WTC11 (cell line): ENCODE data around the gene WRAP53. TPM values are rescaled to one million over a fixed set of nuclear protein-coding genes. Genes with fewer than 3 reads are reported as not detected.

Experiments
- ATAC-seq: fragments of 200-7000 bp; cut with Tn5 transposase; 2 replicates; pipeline ENCODE4 v1.10.0; 2021; ENCODE audit warnings: mild to moderate bottlenecking, moderate library complexity
- Bru-seq: library from RNA; stranded (reverse); fragments of 400-500 nt; gene quantifications from one replicate; lab custom pipeline; 2021; lab: Mats Ljungman, UMichigan
- CTCF ChIA-PET: fragments of 300-600 bp; sonication (Branson Sonifier 250); formaldehyde crosslinking; loops from one replicate; lab custom pipeline; 2021; ENCODE audit warnings: antibody characterized with exemption; lab: Charles Lee
- POLR2A ChIA-PET: fragments of 350-600 bp; sonication (Branson Sonifier 250); formaldehyde crosslinking; loops from one replicate; lab custom pipeline; 2021; ENCODE audit warnings: antibody characterized with exemption; lab: Charles Lee
- DNase-seq: peaks from one replicate; pipeline ENCODE4 v3.0.0; 2021; ENCODE audit warnings: low spot score
- H3K27ac Mint-ChIP-seq: 2 replicates; pipeline ENCODE4 v1.8.0; 2021; ENCODE audit warnings: mixed read lengths
- H3K27me3 Mint-ChIP-seq: 2 replicates; pipeline ENCODE4 v1.8.0; 2021; ENCODE audit warnings: low read depth, mild to moderate bottlenecking, moderate library complexity, mixed read lengths
- H3K36me3 Mint-ChIP-seq: 2 replicates; pipeline ENCODE4 v1.8.0; 2021; ENCODE audit warnings: mixed read lengths
- H3K4me1 Mint-ChIP-seq: 2 replicates; pipeline ENCODE4 v1.8.0; 2022; ENCODE audit warnings: mixed read lengths
- H3K4me3 Mint-ChIP-seq: 2 replicates; pipeline ENCODE4 v1.8.0; 2021; ENCODE audit warnings: mild to moderate bottlenecking, moderate library complexity, mixed read lengths
- H3K9me3 Mint-ChIP-seq: 2 replicates; pipeline ENCODE4 v1.8.0; 2021; ENCODE audit warnings: mixed read lengths
- AFF4 ChIP-seq: sonication (generic); formaldehyde crosslinking; IDR thresholded peaks from 2 replicates; pipeline ENCODE4 v1.8.1; 2023; ENCODE audit warnings: mild to moderate bottlenecking, missing genetic modification reagents, borderline replicate concordance
- CREM ChIP-seq: sonication (generic); formaldehyde crosslinking; IDR thresholded peaks from 2 replicates; pipeline ENCODE4 v1.8.1; 2022; ENCODE audit warnings: mild to moderate bottlenecking, missing genetic modification reagents, moderate library complexity
- E2F1 ChIP-seq: sonication (generic); formaldehyde crosslinking; IDR thresholded peaks from 2 replicates; pipeline ENCODE4 v1.8.0; 2022; ENCODE audit warnings: mild to moderate bottlenecking, missing genetic modification reagents
- E2F5 ChIP-seq: sonication (generic); formaldehyde crosslinking; IDR thresholded peaks from 2 replicates; pipeline ENCODE4 v1.8.1; 2022; ENCODE audit warnings: mild to moderate bottlenecking, moderate library complexity, missing genetic modification reagents
- ELF4 ChIP-seq: sonication (generic); formaldehyde crosslinking; IDR thresholded peaks from 2 replicates; pipeline ENCODE4 v1.8.1; 2022; ENCODE audit warnings: low read depth, mild to moderate bottlenecking, moderate library complexity, missing genetic modification reagents
- ETV6 ChIP-seq: sonication (generic); formaldehyde crosslinking; IDR thresholded peaks from 2 replicates; pipeline ENCODE4 v1.8.1; 2022; ENCODE audit warnings: mild to moderate bottlenecking, missing genetic modification reagents
- FOXK1 ChIP-seq: sonication (generic); formaldehyde crosslinking; IDR thresholded peaks from 2 replicates; pipeline ENCODE4 v1.8.0; 2022; ENCODE audit warnings: mild to moderate bottlenecking, moderate library complexity, missing genetic modification reagents
- GABPB1 ChIP-seq: sonication (generic); formaldehyde crosslinking; IDR thresholded peaks from 2 replicates; pipeline ENCODE4 v1.8.1; 2023; ENCODE audit warnings: mild to moderate bottlenecking, missing genetic modification reagents
- HMGXB4 ChIP-seq: sonication (generic); formaldehyde crosslinking; IDR thresholded peaks from 2 replicates; pipeline ENCODE4 v1.8.1; 2023; ENCODE audit warnings: mild to moderate bottlenecking, moderate library complexity, missing genetic modification reagents
- IRF1 ChIP-seq: sonication (generic); formaldehyde crosslinking; IDR thresholded peaks from 2 replicates; pipeline ENCODE4 v1.8.0; 2023; ENCODE audit warnings: missing genetic modification reagents
- MYBL2 ChIP-seq: sonication (generic); formaldehyde crosslinking; IDR thresholded peaks from 2 replicates; pipeline ENCODE4 v1.8.1; 2023; ENCODE audit warnings: mild to moderate bottlenecking, moderate library complexity, missing genetic modification reagents
- PRDM15 ChIP-seq: sonication (generic); formaldehyde crosslinking; IDR thresholded peaks from 2 replicates; pipeline ENCODE4 v1.8.0; 2022; ENCODE audit warnings: missing genetic modification reagents
- SOX15 ChIP-seq: fragments of 250-450 bp; sonication (Bioruptor Pico); IDR thresholded peaks from 2 replicates; pipeline ENCODE4 v1.9.0; 2021; ENCODE audit warnings: mild to moderate bottlenecking
- TEAD1 ChIP-seq: sonication (generic); formaldehyde crosslinking; IDR thresholded peaks from 2 replicates; pipeline ENCODE4 v1.8.0; 2022; ENCODE audit warnings: mild to moderate bottlenecking, missing genetic modification reagents
- TEAD4 ChIP-seq: sonication (generic); formaldehyde crosslinking; IDR thresholded peaks from 2 replicates; pipeline ENCODE4 v1.8.0; 2022; ENCODE audit warnings: mild to moderate bottlenecking, missing genetic modification reagents
- USF2 ChIP-seq: sonication (generic); formaldehyde crosslinking; IDR thresholded peaks from 2 replicates; pipeline ENCODE4 v1.8.1; 2023; ENCODE audit warnings: mild to moderate bottlenecking, missing genetic modification reagents, moderate library complexity
- ZMAT4 ChIP-seq: fragments of 250-450 bp; sonication (Bioruptor Pico); IDR thresholded peaks from 2 replicates; pipeline ENCODE4 v1.9.0; 2021; ENCODE audit warnings: mild to moderate bottlenecking
- ZNF138 ChIP-seq: sonication (generic); formaldehyde crosslinking; conservative IDR thresholded peaks from 2 replicates; pipeline ENCODE4 v1.8.1; 2022; ENCODE audit warnings: mild to moderate bottlenecking, moderate library complexity, missing genetic modification reagents
- ZNF263 ChIP-seq: sonication (generic); formaldehyde crosslinking; IDR thresholded peaks from 2 replicates; pipeline ENCODE4 v1.8.1; 2022; ENCODE audit warnings: low read depth, mild to moderate bottlenecking, moderate library complexity, missing genetic modification reagents
- ZNF423 ChIP-seq: fragments of 250-450 bp; sonication (Bioruptor Pico); IDR thresholded peaks from 2 replicates; pipeline ENCODE4 v2.1.2; 2022; ENCODE audit warnings: mild to moderate bottlenecking, moderate library complexity
- long read RNA-seq, 3 experiments: library from RNA in 1 of 3; library from capped mRNA in 1 of 3; library from polyadenylated mRNA in 1 of 3; unstranded in 2 of 3; stranded (forward) in 1 of 3; transcript quantifications; one replicate each; pipeline ENCODE4 v2.0.0, GENCODE V29; 2021
- total RNA-seq: library from RNA; stranded (reverse); gene quantifications from 3 replicates; pipeline ENCODE4 v1.2.3, GENCODE V29; 2021

Gene WRAP53
- 35.5 to 37.3 TPM (median 37.2 TPM) in 3 replicates for total RNA-seq
- Bru-seq, nascent RNA: percentile 56 among the genes with signal in this experiment
- long read RNA-seq, experiment 1, full-length matches to known transcripts: 113 of 135 reads
- long read RNA-seq, experiment 1, partial matches to known transcripts: 6 of 135 reads
- long read RNA-seq, experiment 1, other reads (novel, unspliced or antisense): 16 of 135 reads
- long read RNA-seq, experiment 2, full-length matches to known transcripts: 25 of 45 reads
- long read RNA-seq, experiment 2, partial matches to known transcripts: 7 of 45 reads
- long read RNA-seq, experiment 2, other reads (novel, unspliced or antisense): 13 of 45 reads
- long read RNA-seq, experiment 3, full-length matches to known transcripts: 129 of 137 reads
- long read RNA-seq, experiment 3, partial matches to known transcripts: 0 of 137 reads
- long read RNA-seq, experiment 3, other reads (novel, unspliced or antisense): 8 of 137 reads

- peaks cover 25% of the 10 kb centered on the region for H3K36me3 Mint-ChIP-seq
- ATAC-seq: peak; percentile 89
- peaks cover 27% of the 10 kb centered on the region for H3K4me1 Mint-ChIP-seq
- TF ChIP-seq ZMAT4 (CRISPR knock-in tag): no peak
- TF ChIP-seq TEAD1 (CRISPR knock-in tag): no peak
- no peak for TF ChIP-seq ELF4 (CRISPR knock-in tag)
- TF ChIP-seq ETV6 (CRISPR knock-in tag): 0 out of 2 replicates have a peak, but pooled peaks have one; percentile 61
- TF ChIP-seq HMGXB4 (CRISPR knock-in tag): no peak
- TF ChIP-seq E2F5 (CRISPR knock-in tag): no peak
- no peak for TF ChIP-seq ZNF263
- TF ChIP-seq AFF4 (CRISPR knock-in tag): no peak
- 0 out of 2 replicates have a peak, but pooled peaks have one; percentile 15 for TF ChIP-seq USF2
- TF ChIP-seq CREM: no peak
- no peak for TF ChIP-seq ZNF138 (CRISPR knock-in tag)
- peak; percentile 40; the same call in 1 of the 2 replicates for TF ChIP-seq PRDM15 (CRISPR knock-in tag)
- TF ChIP-seq FOXK1 (CRISPR knock-in tag): peak; percentile 82
- no peak for TF ChIP-seq E2F1
- TF ChIP-seq IRF1: 0 out of 2 replicates have a peak, but pooled peaks have one; percentile 19
- no peak for TF ChIP-seq MYBL2
- no peak for TF ChIP-seq ZNF423
- no peak for TF ChIP-seq TEAD4 (CRISPR knock-in tag)
- no peak for TF ChIP-seq SOX15 (CRISPR knock-in tag)
- TF ChIP-seq GABPB1 (CRISPR knock-in tag): peak; percentile 43; the same call in 1 of the 2 replicates
Measured at GRCh38 chr17:7687908-7688807, at the start of gene WRAP53. Gene WRAP53, plus strand, starts transcription at chr17:7688477. Its CDS starts 172 bp downstream, at chr17:7688649.

More at GRCh38 chr17:7687908-7688807, at the start of gene WRAP53:
- CTCF ChIA-PET: interaction anchor here (0.6 to 7.0 kb wide), 40 partner anchors 11 to 1877 kb away, joined by 3 to 205 read pairs (median 6); partner anchors contain the start of genes ACAP1, ATP1B2, CD68 and CYB5D1
- Mint-ChIP-seq H3K9me3 (no peaks in the 10 kb centered on the region), H3K27ac (peak within 1 kb of the TSS; percentile 100), H3K27me3 (no peaks in the 10 kb centered on the region), H3K4me3 (peak within 1 kb of the TSS; percentile 88)
- POLR2A ChIA-PET: interaction anchor here (0.6 to 5.9 kb wide), 24 partner anchors 11 to 468 kb away, joined by 3 to 80 read pairs (median 10); partner anchors contain the start of genes ATP1B2, CD68, DNAH2 and EFNB3
- peak; percentile 98 for DNase-seq
